HG02970 (cell line): Measurements from ENCODE around the gene SERPINA4.
"Not testable (repeated sequence)": the region's sequence is repeated elsewhere in the genome, so short reads cannot be mapped to it uniquely, and the experiment has no call there.

Source experiments
- ATAC-seq: cut with Tn5 transposase; IDR thresholded peaks from one replicate; pipeline ENCODE4 v1.9.1; 2021; ENCODE audit warnings: mild to moderate bottlenecking, moderate library complexity, moderate number of reproducible peaks; ENCODE audit not compliant: unreplicated experiment, low FRiP score

Gene SERPINA4

GRCh38 chr14:94562941-94563883 is 2.0 kb downstream of the SERPINA4 start:
- ATAC-seq: no peak

- ATAC-seq: no peak
Measured at GRCh38 chr14:94564381-94564780, 3.1 kb downstream of the SERPINA4 start.

- no peak for ATAC-seq
Measured at GRCh38 chr14:94568186-94568585, 6.9 kb downstream of the SERPINA4 start.

GRCh38 chr14:94569381-94570001 is 8.2 kb downstream of the SERPINA4 start:
- ATAC-seq: no peak

GRCh38 chr14:94570002-94570400 is 8.8 kb downstream of the SERPINA4 start:
- ATAC-seq: no peak

GRCh38 chr14:94570440-94570839 is 9.2 kb downstream of the SERPINA4 start:
- ATAC-seq: no peak

- no peak for ATAC-seq
Measured at GRCh38 chr14:94571395-94571794, 10.2 kb downstream of the SERPINA4 start.

- ATAC-seq: no peak
Measured at GRCh38 chr14:94571950-94572349, 10.7 kb downstream of the SERPINA4 start.

- ATAC-seq: no peak
Measured at GRCh38 chr14:94572637-94573303, 11.5 kb downstream of the SERPINA4 start.

GRCh38 chr14:94573475-94574277 is 12.4 kb downstream of the SERPINA4 start:
- ATAC-seq: no peak

GRCh38 chr14:94574336-94574735 is 13.1 kb downstream of the SERPINA4 start:
- ATAC-seq: no peak

- no peak for ATAC-seq
Measured at GRCh38 chr14:94575730-94576585, 14.7 kb downstream of the SERPINA4 start.

GRCh38 chr14:94577472-94577871 is 16.2 kb downstream of the SERPINA4 start:
- ATAC-seq: not testable (repeated sequence)

GRCh38 chr14:94578712-94579111 is 17.5 kb downstream of the SERPINA4 start:
- ATAC-seq: no peak

- ATAC-seq: no peak
Measured at GRCh38 chr14:94581127-94581999, 20.1 kb downstream of the SERPINA4 start, which contains the start of gene SERPINA5. TSS of gene SERPINA5 (plus strand) at chr14:94581426. CDS start at chr14:94587363, 5,937 bp downstream.

GRCh38 chr14:94582199-94582750 is 21.0 kb downstream of the SERPINA4 start:
- ATAC-seq: no peak

GRCh38 chr14:94582851-94583250 is 21.6 kb downstream of the SERPINA4 start:
- ATAC-seq: no peak

GRCh38 chr14:94583557-94583956 is 22.3 kb downstream of the SERPINA4 start:
- no peak for ATAC-seq
